ENCODE results near the gene CXCR6. TPM values are rescaled to one million over a fixed set of nuclear protein-coding genes. Genes with fewer than 3 reads are reported as not detected.

The CXCR6 gene
- polyA plus RNA-seq, 1 donor from 2014 or later = not detected

DNA sequence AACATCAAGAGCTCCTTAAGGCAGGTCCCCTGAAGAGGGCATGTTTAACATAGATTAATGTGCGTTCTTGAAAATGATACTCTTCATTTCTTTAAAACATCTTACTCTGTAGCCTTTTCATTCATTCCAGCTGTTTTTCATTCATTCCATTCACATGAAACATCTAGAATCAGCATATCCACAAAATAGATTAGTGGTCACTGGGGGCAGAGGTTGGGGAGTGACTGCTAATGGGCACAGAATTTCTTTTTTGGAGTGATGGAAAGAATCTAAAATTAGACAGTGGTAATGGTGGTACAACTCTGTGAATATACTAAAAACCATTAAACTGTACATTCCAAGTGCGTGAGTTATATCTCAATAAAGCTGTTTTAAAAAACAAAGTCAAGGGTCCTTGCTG, 15.4 kb upstream of the CXCR6 start:
- no peaks in the 10 kb centered on the region for H4K20me1 ChIP-seq (ENCODE audit: insufficient read depth)
- no peaks in the 10 kb centered on the region for H3K36me3 ChIP-seq (ENCODE audit: insufficient read depth, low read length)
- TF ChIP-seq SMC3 (conservative IDR thresholded peaks at IDR 0.05; ENCODE audit: poor library complexity) = no peak
- TF ChIP-seq, protein P1, sequence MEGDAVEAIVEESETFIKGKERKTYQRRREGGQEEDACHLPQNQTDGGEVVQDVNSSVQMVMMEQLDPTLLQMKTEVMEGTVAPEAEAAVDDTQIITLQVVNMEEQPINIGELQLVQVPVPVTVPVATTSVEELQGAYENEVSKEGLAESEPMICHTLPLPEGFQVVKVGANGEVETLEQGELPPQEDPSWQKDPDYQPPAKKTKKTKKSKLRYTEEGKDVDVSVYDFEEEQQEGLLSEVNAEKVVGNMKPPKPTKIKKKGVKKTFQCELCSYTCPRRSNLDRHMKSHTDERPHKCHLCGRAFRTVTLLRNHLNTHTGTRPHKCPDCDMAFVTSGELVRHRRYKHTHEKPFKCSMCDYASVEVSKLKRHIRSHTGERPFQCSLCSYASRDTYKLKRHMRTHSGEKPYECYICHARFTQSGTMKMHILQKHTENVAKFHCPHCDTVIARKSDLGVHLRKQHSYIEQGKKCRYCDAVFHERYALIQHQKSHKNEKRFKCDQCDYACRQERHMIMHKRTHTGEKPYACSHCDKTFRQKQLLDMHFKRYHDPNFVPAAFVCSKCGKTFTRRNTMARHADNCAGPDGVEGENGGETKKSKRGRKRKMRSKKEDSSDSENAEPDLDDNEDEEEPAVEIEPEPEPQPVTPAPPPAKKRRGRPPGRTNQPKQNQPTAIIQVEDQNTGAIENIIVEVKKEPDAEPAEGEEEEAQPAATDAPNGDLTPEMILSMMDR (IDR thresholded peaks at IDR 0.05; ENCODE audit: poor library complexity, severe bottlenecking) = no peak
- TF ChIP-seq MXI1 (conservative IDR thresholded peaks at IDR 0.05; ENCODE audit: poor library complexity, severe bottlenecking) = no peak
- no peak for TF ChIP-seq POLR2AphosphoS5 (IDR thresholded peaks at IDR 0.05)
- H3K4me2 ChIP-seq (ENCODE audit: low read length) = no peak overlapping the region
- H3K27ac ChIP-seq (ENCODE audit: low read length) = no peak overlapping the region
- H3K9ac ChIP-seq (ENCODE audit: low read length) = no peak overlapping the region
- H3K4me3 ChIP-seq (ENCODE audit: low read length) = no peak overlapping the region
- no peaks in the 10 kb centered on the region for H3F3A ChIP-seq (ENCODE audit: insufficient read depth, low read length, poor library complexity, severe bottlenecking)
- no peak overlapping the region for H2AFZ ChIP-seq (ENCODE audit: low read depth, low read length)
- H3K9me3 ChIP-seq (ENCODE audit: low read length) = no peaks in the 10 kb centered on the region
- no peaks in the 10 kb centered on the region for H3K9me2 ChIP-seq (ENCODE audit: insufficient read depth, low read length)
- no peaks in the 10 kb centered on the region for H3K27me3 ChIP-seq (ENCODE audit: insufficient read depth, low read depth, low read length)
- no peaks in the 10 kb centered on the region for H3K79me2 ChIP-seq (replicated peaks; ENCODE audit: insufficient read depth, low read length)

DNA sequence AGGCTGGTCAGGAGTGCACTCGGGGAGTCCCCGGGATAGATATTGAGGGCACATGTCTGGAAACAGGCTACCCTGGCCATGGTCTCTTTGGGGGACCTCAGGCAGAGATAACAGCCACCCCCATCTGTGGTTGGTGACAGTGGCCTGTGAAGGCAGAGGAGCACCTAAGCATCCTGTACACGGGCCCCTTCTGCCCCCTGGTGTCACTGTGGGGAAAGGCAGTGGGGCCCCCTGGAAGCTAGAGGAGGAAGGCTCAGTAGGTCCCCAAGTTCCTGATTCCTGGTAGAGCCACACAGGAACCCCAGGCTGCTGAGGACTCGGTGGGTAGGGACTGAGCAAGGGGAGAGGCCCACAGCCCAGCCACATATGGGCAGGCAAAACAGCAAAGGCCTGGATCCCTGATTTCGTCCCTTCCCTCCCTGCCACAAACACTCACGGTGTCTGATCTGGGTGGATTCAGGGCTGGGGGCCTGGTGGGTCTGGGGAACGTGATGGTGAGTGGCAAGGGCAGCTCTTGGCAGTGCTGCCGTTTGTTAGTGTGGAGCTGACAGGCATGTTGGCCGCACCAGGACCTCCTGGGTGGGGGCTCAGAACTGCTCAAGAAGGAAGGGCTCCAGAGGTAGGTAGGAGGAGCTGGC, 14.1 kb upstream of the CXCR6 start:
- no peak overlapping the region for H3K4me2 ChIP-seq (ENCODE audit: low read length)
- no peaks in the 10 kb centered on the region for H3F3A ChIP-seq (ENCODE audit: insufficient read depth, low read length, poor library complexity, severe bottlenecking)
- no peak overlapping the region for H3K4me3 ChIP-seq (ENCODE audit: low read length)
- no peak overlapping the region for H2AFZ ChIP-seq (ENCODE audit: low read depth, low read length)
- no peak overlapping the region for H3K27ac ChIP-seq (ENCODE audit: low read length)
- no peaks in the 10 kb centered on the region for H4K20me1 ChIP-seq (ENCODE audit: insufficient read depth)
- H3K79me2 ChIP-seq (replicated peaks; ENCODE audit: insufficient read depth, low read length) = no peaks in the 10 kb centered on the region
- H3K36me3 ChIP-seq (ENCODE audit: insufficient read depth, low read length) = no peaks in the 10 kb centered on the region
- H3K9me3 ChIP-seq (ENCODE audit: low read length) = no peaks in the 10 kb centered on the region
- no peaks in the 10 kb centered on the region for H3K27me3 ChIP-seq (ENCODE audit: insufficient read depth, low read depth, low read length)
- no peaks in the 10 kb centered on the region for H3K9me2 ChIP-seq (ENCODE audit: insufficient read depth, low read length)
- no peak for TF ChIP-seq RAD21 (conservative IDR thresholded peaks at IDR 0.05)
- TF ChIP-seq SMC3 (conservative IDR thresholded peaks at IDR 0.05; ENCODE audit: poor library complexity) = peak; percentile 18
- TF ChIP-seq EZH2 (IDR thresholded peaks at IDR 0.05; ENCODE audit: borderline replicate concordance, insufficient read depth, low read length, poor library complexity, severe bottlenecking) = no peak
- TF ChIP-seq, protein P1 (IDR thresholded peaks at IDR 0.05; ENCODE audit: poor library complexity, severe bottlenecking) = peak; percentile 39
- no peak overlapping the region for H3K9ac ChIP-seq (ENCODE audit: low read length)

DNA sequence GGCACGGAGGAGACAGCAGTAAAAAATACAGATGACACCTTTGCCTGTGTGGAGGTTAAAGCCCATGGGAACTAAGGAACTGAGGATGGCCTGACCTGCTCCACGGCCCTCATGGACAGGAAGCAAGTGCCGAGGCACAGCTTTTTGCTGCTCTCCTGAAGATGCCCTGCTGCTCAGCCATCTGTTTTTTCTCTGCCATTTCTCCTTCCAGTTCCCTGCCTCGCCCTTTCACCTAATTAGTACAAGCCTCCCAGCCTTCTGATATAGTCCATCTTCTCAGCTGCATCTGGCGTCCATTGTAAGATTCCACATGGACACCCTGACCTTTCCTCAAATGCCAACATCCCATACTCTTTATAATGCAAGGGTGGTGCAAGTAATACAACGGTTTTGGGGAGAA, 11.8 kb upstream of the CXCR6 start:
- no peak overlapping the region for H3K9ac ChIP-seq (ENCODE audit: low read length)

More for the DNA sequence above, 11.8 kb upstream of the CXCR6 start:
- H3K27ac ChIP-seq (ENCODE audit: low read length) = no peak overlapping the region
- H3K9me2 ChIP-seq (ENCODE audit: insufficient read depth, low read length) = no peaks in the 10 kb centered on the region
- no peaks in the 10 kb centered on the region for H3K27me3 ChIP-seq (ENCODE audit: insufficient read depth, low read depth, low read length)
- no peaks in the 10 kb centered on the region for H3K36me3 ChIP-seq (ENCODE audit: insufficient read depth, low read length)
- no peaks in the 10 kb centered on the region for H4K20me1 ChIP-seq (ENCODE audit: insufficient read depth)
- no peak overlapping the region for H2AFZ ChIP-seq (ENCODE audit: low read depth, low read length)
- H3K9me3 ChIP-seq (ENCODE audit: low read length) = no peaks in the 10 kb centered on the region
- no peaks in the 10 kb centered on the region for H3F3A ChIP-seq (ENCODE audit: insufficient read depth, low read length, poor library complexity, severe bottlenecking)
- no peak overlapping the region for H3K4me3 ChIP-seq (ENCODE audit: low read length)
- H3K79me2 ChIP-seq (replicated peaks; ENCODE audit: insufficient read depth, low read length) = no peaks in the 10 kb centered on the region
- TF ChIP-seq MXI1 (conservative IDR thresholded peaks at IDR 0.05; ENCODE audit: poor library complexity, severe bottlenecking) = no peak
- TF ChIP-seq TAF1 (IDR thresholded peaks at IDR 0.05; ENCODE audit: low read depth) = no peak
- TF ChIP-seq, protein P2, sequence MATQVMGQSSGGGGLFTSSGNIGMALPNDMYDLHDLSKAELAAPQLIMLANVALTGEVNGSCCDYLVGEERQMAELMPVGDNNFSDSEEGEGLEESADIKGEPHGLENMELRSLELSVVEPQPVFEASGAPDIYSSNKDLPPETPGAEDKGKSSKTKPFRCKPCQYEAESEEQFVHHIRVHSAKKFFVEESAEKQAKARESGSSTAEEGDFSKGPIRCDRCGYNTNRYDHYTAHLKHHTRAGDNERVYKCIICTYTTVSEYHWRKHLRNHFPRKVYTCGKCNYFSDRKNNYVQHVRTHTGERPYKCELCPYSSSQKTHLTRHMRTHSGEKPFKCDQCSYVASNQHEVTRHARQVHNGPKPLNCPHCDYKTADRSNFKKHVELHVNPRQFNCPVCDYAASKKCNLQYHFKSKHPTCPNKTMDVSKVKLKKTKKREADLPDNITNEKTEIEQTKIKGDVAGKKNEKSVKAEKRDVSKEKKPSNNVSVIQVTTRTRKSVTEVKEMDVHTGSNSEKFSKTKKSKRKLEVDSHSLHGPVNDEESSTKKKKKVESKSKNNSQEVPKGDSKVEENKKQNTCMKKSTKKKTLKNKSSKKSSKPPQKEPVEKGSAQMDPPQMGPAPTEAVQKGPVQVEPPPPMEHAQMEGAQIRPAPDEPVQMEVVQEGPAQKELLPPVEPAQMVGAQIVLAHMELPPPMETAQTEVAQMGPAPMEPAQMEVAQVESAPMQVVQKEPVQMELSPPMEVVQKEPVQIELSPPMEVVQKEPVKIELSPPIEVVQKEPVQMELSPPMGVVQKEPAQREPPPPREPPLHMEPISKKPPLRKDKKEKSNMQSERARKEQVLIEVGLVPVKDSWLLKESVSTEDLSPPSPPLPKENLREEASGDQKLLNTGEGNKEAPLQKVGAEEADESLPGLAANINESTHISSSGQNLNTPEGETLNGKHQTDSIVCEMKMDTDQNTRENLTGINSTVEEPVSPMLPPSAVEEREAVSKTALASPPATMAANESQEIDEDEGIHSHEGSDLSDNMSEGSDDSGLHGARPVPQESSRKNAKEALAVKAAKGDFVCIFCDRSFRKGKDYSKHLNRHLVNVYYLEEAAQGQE (IDR thresholded peaks at IDR 0.05; ENCODE audit: borderline replicate concordance) = no peak
- no peak for TF ChIP-seq SMC3 (conservative IDR thresholded peaks at IDR 0.05; ENCODE audit: poor library complexity)
- TF ChIP-seq, protein P1 (IDR thresholded peaks at IDR 0.05; ENCODE audit: poor library complexity, severe bottlenecking) = no peak
- no peak for TF ChIP-seq RAD21 (conservative IDR thresholded peaks at IDR 0.05)
- no peak for TF ChIP-seq POLR2AphosphoS5 (IDR thresholded peaks at IDR 0.05)
- no peak for TF ChIP-seq EZH2 (IDR thresholded peaks at IDR 0.05; ENCODE audit: borderline replicate concordance, insufficient read depth, low read length, poor library complexity, severe bottlenecking)
- no peak for TF ChIP-seq EP300 (conservative IDR thresholded peaks at IDR 0.05; ENCODE audit: poor library complexity, severe bottlenecking)
- H3K4me2 ChIP-seq (ENCODE audit: low read length) = no peak overlapping the region

Measured in neural cell (in vitro differentiated cells).